ENCODE data around the gene BMF.
"Not testable (repeated sequence)": the region's sequence is repeated elsewhere in the genome, so short reads cannot be mapped to it uniquely, and the experiment has no call there.

The BMF gene

GRCh38 chr15:40128766-40129660, 20.3 kb upstream of the BMF start:
- DNase-seq (ENCODE audit: low read depth in 2 of 2) = no peak

- DNase-seq (ENCODE audit: low read depth in 2 of 2) = no peak
Measured at GRCh38 chr15:40125950-40126349, 17.3 kb upstream of the BMF start.

DNA sequence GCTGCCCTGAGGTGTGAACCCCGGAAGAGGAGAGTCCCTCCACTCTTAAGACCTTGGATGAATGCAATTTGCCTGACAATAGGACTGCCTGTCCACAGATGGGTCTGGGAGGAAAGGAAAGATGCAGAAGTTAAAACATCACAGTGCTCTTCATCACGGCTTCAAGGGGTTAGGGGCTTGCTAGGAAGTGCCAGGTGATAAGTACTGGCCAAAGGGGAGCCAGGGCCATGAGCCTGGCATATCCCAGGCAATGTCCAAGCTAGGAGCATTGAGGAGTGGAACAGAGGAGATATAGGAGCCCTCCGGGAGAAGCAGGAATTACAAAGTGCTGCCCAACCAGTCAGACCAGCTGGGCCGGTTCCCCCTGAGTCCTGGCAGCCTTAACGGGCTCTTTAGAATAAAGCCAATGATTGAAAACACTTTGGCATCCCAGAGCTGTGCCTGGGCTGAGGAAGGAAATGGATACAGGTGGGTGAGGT, 16.2 kb upstream of the BMF start:
- DNase-seq (ENCODE audit: low read depth in 2 of 2) = not testable (repeated sequence)

DNA sequence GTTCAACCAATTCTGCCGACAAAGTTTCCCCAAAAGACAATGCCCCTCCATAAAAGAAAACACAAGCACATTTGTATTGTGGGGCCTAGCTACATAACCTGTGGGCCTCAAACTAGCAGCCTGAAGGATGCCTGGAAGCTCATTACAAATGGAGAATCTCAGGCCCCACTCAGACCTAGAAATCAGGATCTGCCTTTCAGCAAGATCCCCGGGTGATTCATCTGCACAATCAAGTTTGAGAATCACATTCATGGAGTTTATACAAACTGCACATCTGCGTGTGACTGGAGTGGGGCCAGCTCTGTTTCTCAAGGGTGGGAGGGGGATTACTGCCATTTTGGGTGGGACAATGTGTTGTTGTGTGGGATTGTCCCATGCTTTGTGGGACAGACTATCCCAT, 15.7 kb upstream of the BMF start:
- not testable (repeated sequence) for DNase-seq (ENCODE audit: low read depth in 2 of 2)

GRCh38 chr15:40123863-40124262, 15.2 kb upstream of the BMF start:
- not testable (repeated sequence) for DNase-seq (ENCODE audit: low read depth in 2 of 2)

DNA sequence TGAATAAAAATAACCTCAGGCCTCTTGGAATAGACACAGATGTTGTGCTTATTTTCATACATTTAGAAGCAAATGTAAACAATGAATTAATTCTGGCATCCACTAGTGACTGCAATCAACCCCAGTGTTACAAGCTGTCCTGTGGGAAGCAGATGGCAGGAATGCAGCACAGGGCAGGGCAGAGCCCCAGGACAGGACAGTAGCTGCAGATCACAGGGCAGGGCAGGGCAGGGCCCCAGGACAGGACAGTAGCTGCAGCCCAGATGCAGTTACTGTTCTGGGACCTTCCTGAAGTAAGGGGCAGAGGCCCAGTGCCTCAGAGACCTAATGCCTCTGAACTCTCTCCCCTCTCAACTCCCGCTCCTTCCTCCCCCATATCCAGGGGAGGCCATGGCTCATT, 14.3 kb upstream of the BMF start:
- not testable (repeated sequence) for DNase-seq (ENCODE audit: low read depth in 2 of 2)

DNA sequence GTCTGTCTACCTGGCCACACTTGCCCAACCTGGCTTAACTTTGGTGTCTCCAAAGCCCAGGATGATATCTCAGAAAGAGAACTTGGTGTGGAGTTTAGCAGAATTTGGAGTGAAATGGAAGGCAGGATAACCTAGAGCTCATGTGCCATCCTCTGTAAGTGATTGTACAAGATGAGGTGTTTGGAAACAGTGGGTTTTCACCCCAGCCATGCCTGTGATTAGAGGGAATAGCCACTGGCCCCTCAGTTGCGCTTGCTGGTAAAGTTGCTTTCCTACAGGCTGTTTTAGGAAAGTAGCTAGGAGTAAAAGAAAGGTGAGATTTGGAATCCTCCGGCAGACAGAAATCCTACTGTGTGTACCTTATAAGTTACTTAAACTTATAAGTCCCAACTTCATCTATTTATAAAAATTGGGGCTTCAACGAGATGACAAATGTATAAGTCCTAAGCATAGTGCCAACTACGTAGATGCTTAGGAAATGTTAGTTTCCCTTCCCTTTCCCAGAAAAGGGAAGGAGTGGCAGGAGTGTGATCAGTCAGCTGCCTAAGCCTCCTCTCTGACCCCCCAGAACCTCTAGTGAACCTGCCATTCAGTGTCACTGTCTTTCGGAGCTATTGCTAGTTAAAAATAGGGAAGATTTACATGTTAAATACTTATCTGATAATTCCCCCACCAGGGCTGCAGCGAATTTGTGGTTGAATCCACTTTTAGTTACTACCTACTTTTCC, 13.4 kb upstream of the BMF start:
- no peak for DNase-seq (ENCODE audit: low read depth in 2 of 2)

- no peak for DNase-seq (ENCODE audit: low read depth in 2 of 2)
Measured at GRCh38 chr15:40118473-40118872, 9.8 kb upstream of the BMF start.

GRCh38 chr15:40115670-40116093, 7.0 kb upstream of the BMF start:
- peak in 1 of 2 donors; percentile 18 for DNase-seq (ENCODE audit: low read depth in 2 of 2)

DNA sequence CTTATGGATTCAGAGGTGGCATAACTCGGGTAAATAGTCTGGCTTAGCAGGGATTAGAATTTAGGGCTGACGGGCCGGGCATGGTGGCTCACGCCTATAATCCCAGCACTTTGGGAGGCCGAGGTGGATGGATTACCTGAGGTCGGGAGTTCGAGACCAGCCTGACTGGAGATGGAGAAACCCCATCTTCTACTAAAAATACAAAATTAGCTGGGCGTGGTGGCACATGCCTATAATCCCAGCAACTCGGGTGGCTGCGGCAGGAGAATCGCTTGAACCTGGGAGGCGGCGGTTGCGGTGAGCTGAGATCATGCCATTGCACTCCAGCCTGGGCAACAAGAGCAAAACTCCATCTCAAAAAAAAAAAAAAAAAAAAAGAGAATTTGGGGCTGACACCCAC, 6.4 kb upstream of the BMF start:
- DNase-seq (ENCODE audit: low read depth in 2 of 2) = not testable (repeated sequence)

GRCh38 chr15:40114218-40114617, 5.5 kb upstream of the BMF start:
- DNase-seq (ENCODE audit: low read depth in 2 of 2) = no peak

- no peak for DNase-seq (ENCODE audit: low read depth in 2 of 2)
Measured at GRCh38 chr15:40112789-40113188, 4.1 kb upstream of the BMF start.

- DNase-seq (ENCODE audit: low read depth in 2 of 2) = no peak
Measured at GRCh38 chr15:40111888-40112287, 3.2 kb upstream of the BMF start.

DNA sequence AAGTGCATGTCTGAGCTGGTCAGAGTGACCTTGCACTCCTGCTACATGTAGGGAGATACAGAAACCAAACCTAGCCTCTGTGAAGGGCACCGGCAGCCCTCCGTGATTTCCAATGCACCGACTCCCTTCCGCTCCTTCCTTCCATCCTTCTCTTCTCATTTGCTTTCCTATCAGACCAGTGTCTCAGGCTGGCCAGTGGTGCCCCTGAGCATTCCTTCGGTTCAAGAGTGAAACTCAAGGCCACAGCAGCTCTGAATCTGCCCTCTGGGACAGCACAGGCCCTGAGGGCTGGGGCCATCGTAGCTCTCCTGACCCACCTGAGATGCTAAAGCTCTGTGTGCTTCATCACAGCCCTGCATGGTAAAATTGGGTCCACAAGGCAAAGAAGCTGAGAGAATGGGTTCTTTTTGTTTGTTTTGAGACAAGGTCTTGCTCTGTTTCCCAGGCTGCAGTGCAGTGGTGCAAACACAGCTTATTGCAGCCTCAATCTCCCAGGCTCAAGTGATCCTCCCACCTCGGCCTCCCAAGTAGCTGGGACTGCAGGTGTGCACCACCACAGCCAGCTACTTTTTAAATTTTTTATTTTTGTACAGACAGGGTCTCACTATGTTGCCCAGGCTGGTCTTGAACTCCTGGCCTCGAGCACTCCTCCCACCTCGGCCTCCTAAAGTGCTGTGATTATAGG, 2.3 kb upstream of the BMF start:
- no peak for DNase-seq (ENCODE audit: low read depth in 2 of 2)

GRCh38 chr15:40108061-40108854, 421 bp downstream of the BMF start:
- no peak for DNase-seq (ENCODE audit: low read depth in 2 of 2)

- DNase-seq (ENCODE audit: low read depth in 2 of 2) = no peak
Measured at GRCh38 chr15:40106203-40107161, 2.2 kb downstream of the BMF start.

GRCh38 chr15:40105517-40106202, 3.0 kb downstream of the BMF start:
- DNase-seq (ENCODE audit: low read depth in 2 of 2) = peak in 1 of 2 donors; percentile 25

DNA sequence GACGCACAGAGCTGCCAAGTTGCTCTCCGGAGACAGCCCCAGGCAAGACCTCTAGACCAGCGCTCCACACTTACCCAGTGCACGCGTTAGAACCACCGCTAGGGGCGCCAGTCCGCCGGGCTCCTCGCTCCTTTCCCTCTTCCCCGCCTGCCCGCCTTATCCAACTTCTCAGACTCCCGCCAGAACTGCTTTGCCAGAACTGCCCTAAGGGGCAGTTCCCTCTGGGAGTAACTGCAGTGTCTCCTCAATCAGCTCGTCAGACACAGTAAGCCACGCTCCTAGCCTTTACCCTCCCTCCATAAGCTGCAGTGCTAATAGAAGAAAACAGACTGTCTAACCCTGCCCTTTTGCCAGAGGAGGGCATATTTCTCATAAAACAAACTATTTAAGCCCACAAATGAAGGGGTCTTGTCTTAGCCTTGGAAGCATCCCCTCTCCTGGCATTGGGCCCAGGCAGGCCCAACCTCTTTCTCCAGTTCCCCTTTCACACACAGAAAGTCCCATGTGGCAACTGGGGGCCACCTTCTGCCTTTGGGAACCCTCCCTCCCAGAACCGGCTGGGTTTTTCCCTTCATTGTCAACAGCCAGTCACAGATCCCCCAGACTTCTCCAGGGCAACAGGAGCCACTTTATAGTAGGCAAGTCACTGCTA, 3.7 kb downstream of the BMF start:
- DNase-seq (ENCODE audit: low read depth in 2 of 2) = peak; percentile 50 to 55

- DNase-seq (ENCODE audit: low read depth in 2 of 2) = no peak
Measured at GRCh38 chr15:40104296-40104864, 4.3 kb downstream of the BMF start.

All from activated CD8-positive, alpha-beta memory T cell treated with anti-CD3 and anti-CD28 coated beads for 4 hours (primary cell).